Lower leg skin (tissue), 4 donors: ENCODE measurements around the gene PHF11. TPM values are rescaled to one million over a fixed set of nuclear protein-coding genes. Genes with fewer than 3 reads are reported as not detected.
A peak's percentile ranks its signal among the peaks of the same experiment; 100 is the strongest.

Experiments used
- DNase-seq, 2 donors: peaks; one replicate each; pipeline ENCODE4 v3.0.0-alpha.2; 2019; ENCODE audit warnings: low spot score in 2 of 2
- H3K4me3 ChIP-seq: fragments of 200-600 bp; sonication (generic); 2 replicates; pipeline ENCODE4 v1.5.1; 2017; ENCODE audit warnings: mild to moderate bottlenecking, low read depth; ENCODE audit not compliant: poor library complexity, severe bottlenecking
- CTCF ChIP-seq, 3 donors: fragments of 450-650 bp; IDR thresholded peaks; one replicate each; pipeline ENCODE4 v1.5.1; 2016; ENCODE audit warnings: antibody characterized with exemption in 3 of 3, mild to moderate bottlenecking in 3 of 3, moderate library complexity in 2 of 3
- POLR2A ChIP-seq, 2 donors: fragments of 450-650 bp; IDR thresholded peaks; one replicate each; pipeline ENCODE4 v1.6.1; 2016 to 2017; ENCODE audit warnings: antibody characterized with exemption in 2 of 2, mild to moderate bottlenecking in 1 of 2, moderate library complexity in 1 of 2
- WGBS, 2 donors: methylation state at CpG; one replicate each; pipeline ENCODE4 v1.1.5; 2018; 5-methylcytosine and 5-hydroxymethylcytosine counted together
- intact Hi-C: fragments of 100-400 bp; cut with DNase I; formaldehyde crosslinking; loops from one replicate; pipeline ENCODE4 v1.15.0; 2023; ENCODE audit warnings: low total_unique reads
- total RNA-seq, 4 donors: library from RNA; depleted of rRNA; stranded (reverse); fragments of >200 nt; gene quantifications; one replicate each; pipeline ENCODE4 v1.1.0, GENCODE V29; 2016

Gene PHF11
- total RNA-seq, 4 donors from 2014 or later: 21.2 to 49.4 (median 32.0) TPM

GRCh38 chr13:49499889-49500660, 4.3 kb downstream of the PHF11 start:
- WGBS, 2 donors: 68 to 73% methylated on average over 6 of the region's 6 CpGs
- intact Hi-C loops: loop anchor here (10.0 kb wide), 1 partner anchor 55 kb away; the partner anchor contains the start of genes CAB39L and SETDB2
- DNase-seq: no peak
- TF ChIP-seq POLR2A (IDR thresholded peaks at IDR 0.05) (no peak), CTCF (IDR thresholded peaks at IDR 0.05) (no peak)
- H3K4me3 ChIP-seq: no peak overlapping the region

DNA sequence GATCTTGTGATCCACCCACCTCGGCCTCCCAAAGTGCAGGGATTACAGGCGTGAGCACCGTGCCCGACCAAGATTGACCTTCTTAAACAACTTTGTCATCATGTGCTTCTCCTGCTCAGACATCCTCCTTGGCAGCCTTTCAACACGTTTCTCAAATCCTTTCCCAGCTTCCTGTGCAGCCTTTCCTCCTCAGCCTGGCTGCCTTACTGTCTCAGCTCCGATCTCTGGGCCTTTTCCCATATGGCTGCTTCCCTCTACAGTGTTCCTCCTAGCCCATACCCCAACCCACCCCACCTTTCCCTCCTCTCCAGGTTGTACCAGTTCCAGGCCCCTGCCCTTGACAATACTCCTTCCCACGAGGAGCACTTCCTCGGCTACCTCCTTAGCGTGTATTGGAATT, 7.2 kb downstream of the PHF11 start:
- peak in 1 of 2 donors; percentile 39 for DNase-seq
- WGBS, 2 donors: 64% methylated on average over 9 of the region's 9 CpGs
- intact Hi-C loops: no loop called here

DNA sequence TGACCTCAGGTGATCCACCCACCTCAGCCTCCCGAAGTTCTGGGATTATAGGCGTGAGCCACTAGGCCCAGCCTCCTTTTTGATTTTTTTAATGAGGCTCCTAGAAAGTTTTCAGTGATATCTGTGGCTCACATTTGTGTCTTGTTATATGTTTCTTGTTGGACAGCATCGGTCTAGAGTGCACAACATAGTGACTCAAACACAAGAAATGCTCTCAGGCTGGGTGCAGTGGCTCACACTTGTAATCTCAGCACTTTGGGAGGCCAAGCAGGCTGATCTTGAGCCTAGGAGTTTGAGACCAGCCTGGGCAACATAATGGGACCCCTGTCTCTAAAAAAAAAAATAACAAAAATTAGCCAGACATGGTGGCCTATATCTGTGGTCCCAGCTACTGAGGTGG, 8.2 kb downstream of the PHF11 start:
- no peak for DNase-seq
- no peak overlapping the region for H3K4me3 ChIP-seq
- no peak for TF ChIP-seq CTCF (IDR thresholded peaks at IDR 0.05)
- no peak for TF ChIP-seq POLR2A (IDR thresholded peaks at IDR 0.05)
- WGBS, 2 donors: 94 to 95% methylated on average over 3 of the region's 3 CpGs
- intact Hi-C loops: no loop called here

More for the DNA sequence above, 7.2 kb downstream of the PHF11 start:
- H3K4me3 ChIP-seq: no peak overlapping the region
- no peak for TF ChIP-seq CTCF (IDR thresholded peaks at IDR 0.05)

GRCh38 chr13:49512578-49512977, 16.8 kb downstream of the PHF11 start:
- 85 to 91% methylated on average over 2 of the region's 2 CpGs for WGBS, 2 donors
- TF ChIP-seq CTCF (IDR thresholded peaks at IDR 0.05) (no peak), POLR2A (IDR thresholded peaks at IDR 0.05) (no peak)

GRCh38 chr13:49516467-49516866, 20.7 kb downstream of the PHF11 start:
- DNase-seq: no peak
- whole genome bisulfite sequencing, 2 donors: 78 to 87% methylated on average over 5 of the region's 5 CpGs
- no peak for TF ChIP-seq CTCF (IDR thresholded peaks at IDR 0.05)
- no peak for TF ChIP-seq POLR2A (IDR thresholded peaks at IDR 0.05)
- H3K4me3 ChIP-seq: no peak overlapping the region
- intact Hi-C loops: no loop called here

More at GRCh38 chr13:49512578-49512977, 16.8 kb downstream of the PHF11 start:
- no peak overlapping the region for H3K4me3 ChIP-seq
- DNase-seq: no peak
- intact Hi-C loops: no loop called here
